CD14-positive monocyte (primary cell): ENCODE data around the gene CSMD2. TPM values are rescaled to one million over a fixed set of nuclear protein-coding genes. Genes with fewer than 3 reads are reported as not detected.

Source experiments
- DNase-seq, 3 donors: peaks; one replicate each; pipeline ENCODE4 v3.0.0-alpha.2; 2011 to 2022
- H2AFZ ChIP-seq: 2 replicates; pipeline ENCODE4 v1.6.0; 2012; ENCODE audit warnings: mild to moderate bottlenecking, low read depth, low read length, inconsistent platforms; ENCODE audit not compliant: insufficient read depth, poor library complexity, severe bottlenecking
- H3K27ac ChIP-seq, 2 donors: 1 replicate in 1 of 2; 2 replicates in 1 of 2; pipeline ENCODE4 v1.5.1; 2012 to 2013; ENCODE audit warnings: low read length in 2 of 2, control low read depth in 1 of 2, inconsistent platforms in 1 of 2, low read depth in 1 of 2, mild to moderate bottlenecking in 1 of 2
- H3K27me3 ChIP-seq, 2 donors: one replicate each; pipeline versions ENCODE4 v1.6.0 to v1.6.1; 2011 to 2013; ENCODE audit warnings: low read length in 2 of 2; ENCODE audit not compliant: control insufficient read depth in 2 of 2, insufficient read depth in 2 of 2
- H3K36me3 ChIP-seq, 2 donors: replicated peaks in 1 of 2; 1 replicate in 1 of 2; 2 replicates in 1 of 2; pipeline versions ENCODE4 v1.5.1 to v1.6.1; 2012 to 2013; ENCODE audit warnings: low read length in 2 of 2, control low read depth in 1 of 2, inconsistent platforms in 1 of 2, mild to moderate bottlenecking in 1 of 2; ENCODE audit not compliant: insufficient read depth in 2 of 2, control insufficient read depth in 1 of 2
- H3K4me1 ChIP-seq, 2 donors: 1 replicate in 1 of 2; 2 replicates in 1 of 2; pipeline versions ENCODE4 v1.5.1 to v1.6.1; 2012 to 2013; ENCODE audit warnings: low read length in 2 of 2, control low read depth in 1 of 2, inconsistent platforms in 1 of 2, mild to moderate bottlenecking in 1 of 2, moderate library complexity in 1 of 2; ENCODE audit not compliant: insufficient read depth in 2 of 2, control insufficient read depth in 1 of 2
- H3K4me2 ChIP-seq: replicated peaks from 2 replicates; pipeline ENCODE3; 2012; ENCODE audit warnings: low read length, moderate library complexity, mild to moderate bottlenecking; ENCODE audit not compliant: poor library complexity, severe bottlenecking; ENCODE audit errors: extremely low read depth
- H3K4me3 ChIP-seq, 3 experiments: fragments of 200-600 bp in 1 of 3; sonication (generic) in 1 of 3; replicated peaks in 1 of 3; 1 replicate in 2 of 3; 2 replicates in 1 of 3; pipeline ENCODE4 v1.5.1; 2011 to 2013; ENCODE audit warnings: low read length in 3 of 3, mild to moderate bottlenecking in 3 of 3, control low read depth in 2 of 3, low read depth in 2 of 3, inconsistent platforms in 1 of 3, moderate library complexity in 1 of 3
- H3K79me2 ChIP-seq: 2 replicates; pipeline ENCODE4 v1.6.0; 2012; ENCODE audit warnings: mild to moderate bottlenecking, control low read depth, inconsistent platforms, low read length, moderate library complexity; ENCODE audit not compliant: insufficient read depth
- H3K9ac ChIP-seq: 2 replicates; pipeline ENCODE4 v1.6.0; 2017; ENCODE audit warnings: low read length, mild to moderate bottlenecking; ENCODE audit not compliant: insufficient read depth, poor library complexity, severe bottlenecking
- H3K9me3 ChIP-seq, 2 donors: replicated peaks in 1 of 2; 1 replicate in 1 of 2; 2 replicates in 1 of 2; pipeline versions ENCODE4 v1.5.1 to v1.6.1; 2012 to 2013; ENCODE audit warnings: low read length in 2 of 2, control low read depth in 1 of 2; ENCODE audit not compliant: control insufficient read depth in 1 of 2, insufficient read depth in 1 of 2
- H4K20me1 ChIP-seq: 2 replicates; pipeline ENCODE4 v1.6.0; 2012; ENCODE audit warnings: mild to moderate bottlenecking, low read length, control low read depth, moderate library complexity; ENCODE audit not compliant: insufficient read depth
- H3K27ac Mint-ChIP-seq, 7 donors: one replicate each; pipeline ENCODE4 v1.8.0; 2020; ENCODE audit warnings: mild to moderate bottlenecking in 7 of 7, mixed read lengths in 7 of 7, moderate library complexity in 6 of 7, inconsistent platforms in 2 of 7
- H3K27me3 Mint-ChIP-seq, 3 donors: one replicate each; pipeline ENCODE4 v1.8.0; 2021 to 2022; ENCODE audit warnings: low read depth in 3 of 3, mild to moderate bottlenecking in 3 of 3, mixed read lengths in 3 of 3, moderate library complexity in 3 of 3, inconsistent platforms in 1 of 3
- H3K36me3 Mint-ChIP-seq, 2 donors: one replicate each; pipeline ENCODE4 v1.8.0; 2020; ENCODE audit warnings: mixed read lengths in 2 of 2, inconsistent platforms in 1 of 2, mild to moderate bottlenecking in 1 of 2
- H3K4me1 Mint-ChIP-seq: one replicate; pipeline ENCODE4 v1.8.0; 2020; ENCODE audit warnings: mild to moderate bottlenecking, mixed read lengths
- H3K4me3 Mint-ChIP-seq, 2 donors: one replicate each; pipeline ENCODE4 v1.8.0; 2020; ENCODE audit warnings: mild to moderate bottlenecking in 2 of 2, mixed read lengths in 2 of 2, moderate library complexity in 1 of 2
- H3K9me3 Mint-ChIP-seq, 7 donors: one replicate each; pipeline ENCODE4 v1.8.0; 2020 to 2022; ENCODE audit warnings: mixed read lengths in 7 of 7, mild to moderate bottlenecking in 6 of 7, moderate library complexity in 6 of 7, inconsistent platforms in 2 of 7
- CTCF ChIP-seq: fragments of 200-600 bp; IDR thresholded peaks from one replicate; pipeline ENCODE4 v1.8.0; 2022; ENCODE audit warnings: antibody characterized with exemption, mild to moderate bottlenecking
- WGBS: methylation state at CpG from one replicate; pipeline ENCODE4 v1.1.5; 2013; ENCODE audit warnings: missing lambda C conversion rate; ENCODE audit not compliant: insufficient coverage; 5-methylcytosine and 5-hydroxymethylcytosine counted together
- intact Hi-C, 2 donors: fragments of 100-400 bp; cut with micrococcal nuclease; formaldehyde crosslinking; loops; one replicate each; pipeline versions ENCODE4 v1.15.0 to v1.15.1; 2023
- polyA plus RNA-seq, 3 donors: library from polyadenylated mRNA; depleted of rRNA in 1 of 3; unstranded in 2 of 3; stranded (reverse) in 1 of 3; fragments of 300-500 nt in 2 of 3; fragments of >200 nt in 1 of 3; fragmentation: Illumina TruSeq in 2 of 3; gene quantifications; 1 replicate in 2 of 3; 2 replicates in 1 of 3; pipeline ENCODE4 v1.2.3, GENCODE V29; 2012 to 2021

Gene CSMD2
- polyA plus RNA-seq, 3 donors, result 0.04 TPM; not detected in 2

GRCh38 chr1:34155860-34156259 is 9.2 kb downstream of the CSMD2 start:
- no peak overlapping the region for H3K27ac ChIP-seq
- H4K20me1 ChIP-seq, result no peaks in the 10 kb centered on the region
- Mint-ChIP-seq H3K4me3 (no peak overlapping the region), H3K36me3 (no peaks in the 10 kb centered on the region), H3K27ac (no peak overlapping the region), H3K27me3 (peaks cover 11 to 14% (median 11%) of the 10 kb centered on the region in 3 donors), H3K9me3 (peaks cover 0 to 3% (median 1%) of the 10 kb centered on the region in 7 donors), H3K4me1 (no peaks in the 10 kb centered on the region)
- no peaks in the 10 kb centered on the region for H3K9me3 ChIP-seq
- H3K4me2 ChIP-seq, result no peak overlapping the region
- peaks cover under 1 to 3% of the 10 kb centered on the region in 2 donors for H3K27me3 ChIP-seq
- H3K79me2 ChIP-seq, result no peaks in the 10 kb centered on the region
- intact Hi-C loops, result no loop called here
- no peaks in the 10 kb centered on the region for H3K36me3 ChIP-seq
- no peak for TF ChIP-seq CTCF
- no peaks in the 10 kb centered on the region for H3K4me1 ChIP-seq
- WGBS, result no CpG with 5 or more reads among the region's 2 CpGs
- H3K9ac ChIP-seq, result no peak overlapping the region
- no peak overlapping the region for H3K4me3 ChIP-seq
- DNase-seq, result no peak
- no peak overlapping the region for H2AFZ ChIP-seq

GRCh38 chr1:34153246-34153645 is 11.8 kb downstream of the CSMD2 start:
- H3K4me3 Mint-ChIP-seq, result no peak overlapping the region
- no peaks in the 10 kb centered on the region for H3K4me1 Mint-ChIP-seq
- Histone ChIP-seq H4K20me1 (no peaks in the 10 kb centered on the region), H3K27ac (no peak overlapping the region), H3K9ac (no peak overlapping the region), H3K4me1 (no peaks in the 10 kb centered on the region), H3K27me3 (no peaks in the 10 kb centered on the region), H3K4me3 (no peak overlapping the region), H3K9me3 (no peaks in the 10 kb centered on the region), H3K4me2 (no peak overlapping the region), H3K36me3 (no peaks in the 10 kb centered on the region), H2AFZ (no peak overlapping the region), H3K79me2 (no peaks in the 10 kb centered on the region)
- peaks cover 0 to 3% (median 1%) of the 10 kb centered on the region in 7 donors for H3K9me3 Mint-ChIP-seq
- H3K36me3 Mint-ChIP-seq, result no peaks in the 10 kb centered on the region
- no peak for TF ChIP-seq CTCF
- intact Hi-C loops, result no loop called here
- DNase-seq, result no peak
- H3K27ac Mint-ChIP-seq, result no peak overlapping the region
- WGBS, result 94% methylated on average over 3 of the region's 4 CpGs
- H3K27me3 Mint-ChIP-seq, result peaks cover 5 to 9% (median 7%) of the 10 kb centered on the region in 3 donors
